IPS-15b (cell line): ENCODE results near the gene PHC1.
A peak's percentile ranks its signal among the peaks of the same experiment; 100 is the strongest.
"Not testable (repeated sequence)": the region's sequence is repeated elsewhere in the genome, so short reads cannot be mapped to it uniquely, and the experiment has no call there.

Experiments used
- H3K27me3 ChIP-seq: one replicate; pipeline ENCODE4 v1.6.1; 2013; ENCODE audit warnings: low read length; ENCODE audit not compliant: control insufficient read depth, insufficient read depth
- H3K36me3 ChIP-seq: one replicate; pipeline ENCODE4 v1.6.1; 2013; ENCODE audit warnings: low read length; ENCODE audit not compliant: control insufficient read depth, insufficient read depth
- H3K4me1 ChIP-seq: one replicate; pipeline ENCODE4 v1.6.1; 2013; ENCODE audit warnings: mild to moderate bottlenecking, low read length; ENCODE audit not compliant: control insufficient read depth, insufficient read depth
- H3K4me3 ChIP-seq: one replicate; pipeline ENCODE4 v1.5.1; 2013; ENCODE audit warnings: low read depth, low read length
- H3K9ac ChIP-seq: one replicate; pipeline ENCODE4 v1.6.1; 2013; ENCODE audit warnings: low read depth, mild to moderate bottlenecking, low read length
- H3K9me3 ChIP-seq: one replicate; pipeline ENCODE4 v1.6.1; 2013; ENCODE audit warnings: mild to moderate bottlenecking, low read length; ENCODE audit not compliant: control insufficient read depth, insufficient read depth

The PHC1 gene

GRCh38 chr12:8912914-8913313 is 1.4 kb upstream of the PHC1 start:
- H3K9ac ChIP-seq = peak overlapping the region; percentile 86

GRCh38 chr12:8913702-8914032 is 642 bp upstream of the PHC1 start:
- H3K9ac ChIP-seq = peak overlapping the region; percentile 86
- peaks cover 8% of the 10 kb centered on the region for H3K36me3 ChIP-seq
- H3K9me3 ChIP-seq = no peaks in the 10 kb centered on the region
- peak overlapping the region; percentile 64 for H3K4me3 ChIP-seq
- no peaks in the 10 kb centered on the region for H3K27me3 ChIP-seq
- peaks cover 25% of the 10 kb centered on the region for H3K4me1 ChIP-seq

More at GRCh38 chr12:8912914-8913313, 1.4 kb upstream of the PHC1 start:
- peaks cover 1% of the 10 kb centered on the region for H3K36me3 ChIP-seq
- no peaks in the 10 kb centered on the region for H3K27me3 ChIP-seq
- peaks cover 25% of the 10 kb centered on the region for H3K4me1 ChIP-seq
- H3K9me3 ChIP-seq = no peaks in the 10 kb centered on the region
- H3K4me3 ChIP-seq = peak overlapping the region; percentile 64

GRCh38 chr12:8914716-8915526 is 612 bp downstream of the PHC1 start:
- H3K27me3 ChIP-seq = no peaks in the 10 kb centered on the region
- H3K36me3 ChIP-seq = peaks cover 17% of the 10 kb centered on the region
- H3K9me3 ChIP-seq = no peaks in the 10 kb centered on the region
- H3K4me1 ChIP-seq = peaks cover 25% of the 10 kb centered on the region
- peak overlapping the region; percentile 98 for H3K4me3 ChIP-seq
- H3K9ac ChIP-seq = peak overlapping the region; percentile 88

GRCh38 chr12:8916154-8916553 is 1.8 kb downstream of the PHC1 start:
- H3K27me3 ChIP-seq = no peaks in the 10 kb centered on the region
- H3K36me3 ChIP-seq = peaks cover 23% of the 10 kb centered on the region
- peak overlapping the region; percentile 88 for H3K9ac ChIP-seq
- peak overlapping the region; percentile 98 for H3K4me3 ChIP-seq
- peaks cover 16% of the 10 kb centered on the region for H3K4me1 ChIP-seq
- no peaks in the 10 kb centered on the region for H3K9me3 ChIP-seq

- no peaks in the 10 kb centered on the region for H3K27me3 ChIP-seq
- peak overlapping the region; percentile 98 for H3K4me3 ChIP-seq
- H3K36me3 ChIP-seq = peaks cover 29% of the 10 kb centered on the region
- peak overlapping the region; percentile 88 for H3K9ac ChIP-seq
- H3K4me1 ChIP-seq = peaks cover 10% of the 10 kb centered on the region
- no peaks in the 10 kb centered on the region for H3K9me3 ChIP-seq
These were observed 2.7 kb downstream of the PHC1 start for GRCh38 chr12:8917031-8917430.

GRCh38 chr12:8917751-8918150 is 3.4 kb downstream of the PHC1 start:
- H3K36me3 ChIP-seq = peaks cover 29% of the 10 kb centered on the region

GRCh38 chr12:8919643-8920042 is 5.3 kb downstream of the PHC1 start:
- not testable (repeated sequence) for H3K9ac ChIP-seq, H3K4me3 ChIP-seq, H3K4me1 ChIP-seq, H3K9me3 ChIP-seq, H3K27me3 ChIP-seq
- H3K36me3 ChIP-seq = peaks cover 37% of the 10 kb centered on the region

More at GRCh38 chr12:8917751-8918150, 3.4 kb downstream of the PHC1 start:
- Histone ChIP-seq H3K4me1 (peaks cover 10% of the 10 kb centered on the region), H3K27me3 (no peaks in the 10 kb centered on the region), H3K4me3 (peak overlapping the region; percentile 98), H3K9ac (no peak overlapping the region), H3K9me3 (no peaks in the 10 kb centered on the region)

- H3K36me3 ChIP-seq = peaks cover 49% of the 10 kb centered on the region
- H3K9me3 ChIP-seq = no peaks in the 10 kb centered on the region
- H3K4me1 ChIP-seq = no peaks in the 10 kb centered on the region
- H3K9ac ChIP-seq = no peak overlapping the region
- H3K27me3 ChIP-seq = no peaks in the 10 kb centered on the region
- no peak overlapping the region for H3K4me3 ChIP-seq
These were observed 8.2 kb downstream of the PHC1 start for GRCh38 chr12:8922544-8922943.

GRCh38 chr12:8930655-8931323 is 16.5 kb downstream of the PHC1 start:
- H3K4me3 ChIP-seq, H3K9me3 ChIP-seq, H3K4me1 ChIP-seq, H3K9ac ChIP-seq, H3K27me3 ChIP-seq: not testable (repeated sequence)
- peaks cover 60% of the 10 kb centered on the region for H3K36me3 ChIP-seq

- not testable (repeated sequence) for H3K27me3 ChIP-seq, H3K4me1 ChIP-seq, H3K9ac ChIP-seq, H3K4me3 ChIP-seq, H3K9me3 ChIP-seq
- peaks cover 66% of the 10 kb centered on the region for H3K36me3 ChIP-seq
These were observed 18.2 kb downstream of the PHC1 start for GRCh38 chr12:8932464-8932863.

GRCh38 chr12:8934080-8934479 is 19.8 kb downstream of the PHC1 start:
- not testable (repeated sequence) for H3K9me3 ChIP-seq, H3K4me1 ChIP-seq, H3K9ac ChIP-seq, H3K4me3 ChIP-seq, H3K27me3 ChIP-seq
- H3K36me3 ChIP-seq = peaks cover 66% of the 10 kb centered on the region

- Histone ChIP-seq H3K4me3 (no peak overlapping the region), H3K36me3 (peaks cover 52% of the 10 kb centered on the region), H3K9ac (no peak overlapping the region), H3K4me1 (no peaks in the 10 kb centered on the region), H3K27me3 (no peaks in the 10 kb centered on the region), H3K9me3 (no peaks in the 10 kb centered on the region)
These were observed 22.4 kb downstream of the PHC1 start for GRCh38 chr12:8936735-8937134.
